Measurements from ENCODE around the gene S1PR3.

DNA sequence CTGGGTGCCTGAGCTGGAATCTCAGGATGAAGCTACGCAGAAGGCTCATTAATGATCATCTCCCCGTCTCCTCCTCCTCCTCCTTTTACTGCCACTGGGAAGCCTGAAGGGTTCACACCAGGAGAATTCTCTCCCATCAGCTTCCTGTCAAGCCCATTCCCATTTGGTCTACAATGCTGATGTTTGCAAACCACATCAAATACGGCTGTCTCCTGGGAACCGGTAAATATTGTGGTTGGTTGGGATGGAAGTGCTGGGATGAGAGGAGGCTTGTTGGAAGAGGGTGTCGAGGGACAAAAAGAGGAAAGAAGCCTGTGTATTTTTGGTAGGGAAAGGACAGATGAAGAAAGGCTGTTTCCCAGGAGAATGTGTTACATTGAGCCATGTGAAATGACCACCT lies 13.2 kb upstream of the S1PR3 start:
- TF ChIP-seq, protein P1, sequence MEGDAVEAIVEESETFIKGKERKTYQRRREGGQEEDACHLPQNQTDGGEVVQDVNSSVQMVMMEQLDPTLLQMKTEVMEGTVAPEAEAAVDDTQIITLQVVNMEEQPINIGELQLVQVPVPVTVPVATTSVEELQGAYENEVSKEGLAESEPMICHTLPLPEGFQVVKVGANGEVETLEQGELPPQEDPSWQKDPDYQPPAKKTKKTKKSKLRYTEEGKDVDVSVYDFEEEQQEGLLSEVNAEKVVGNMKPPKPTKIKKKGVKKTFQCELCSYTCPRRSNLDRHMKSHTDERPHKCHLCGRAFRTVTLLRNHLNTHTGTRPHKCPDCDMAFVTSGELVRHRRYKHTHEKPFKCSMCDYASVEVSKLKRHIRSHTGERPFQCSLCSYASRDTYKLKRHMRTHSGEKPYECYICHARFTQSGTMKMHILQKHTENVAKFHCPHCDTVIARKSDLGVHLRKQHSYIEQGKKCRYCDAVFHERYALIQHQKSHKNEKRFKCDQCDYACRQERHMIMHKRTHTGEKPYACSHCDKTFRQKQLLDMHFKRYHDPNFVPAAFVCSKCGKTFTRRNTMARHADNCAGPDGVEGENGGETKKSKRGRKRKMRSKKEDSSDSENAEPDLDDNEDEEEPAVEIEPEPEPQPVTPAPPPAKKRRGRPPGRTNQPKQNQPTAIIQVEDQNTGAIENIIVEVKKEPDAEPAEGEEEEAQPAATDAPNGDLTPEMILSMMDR (IDR thresholded peaks at IDR 0.05 in 2 of 3, conservative IDR thresholded peaks at IDR 0.05 in 1 of 3; ENCODE audit: insufficient read depth in 2 of 3, low read depth in 1 of 3, low read length in 3 of 3): no peak
- TF ChIP-seq, protein P2, sequence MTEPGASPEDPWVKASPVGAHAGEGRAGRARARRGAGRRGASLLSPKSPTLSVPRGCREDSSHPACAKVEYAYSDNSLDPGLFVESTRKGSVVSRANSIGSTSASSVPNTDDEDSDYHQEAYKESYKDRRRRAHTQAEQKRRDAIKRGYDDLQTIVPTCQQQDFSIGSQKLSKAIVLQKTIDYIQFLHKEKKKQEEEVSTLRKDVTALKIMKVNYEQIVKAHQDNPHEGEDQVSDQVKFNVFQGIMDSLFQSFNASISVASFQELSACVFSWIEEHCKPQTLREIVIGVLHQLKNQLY (CRISPR knock-in tag; conservative IDR thresholded peaks at IDR 0.05): no peak
- TF ChIP-seq BRCA1 (IDR thresholded peaks at IDR 0.05) (no peak), BRCA1 (CRISPR knock-in tag; IDR thresholded peaks at IDR 0.05) (no peak), FOS (IDR thresholded peaks at IDR 0.05; ENCODE audit: extremely low read depth, insufficient read length) (no peak), MAZ (CRISPR knock-in tag; conservative IDR thresholded peaks at IDR 0.05 in 1 of 2, IDR thresholded peaks at IDR 0.05 in 1 of 2) (no peak), ELF4 (CRISPR knock-in tag; IDR thresholded peaks at IDR 0.05) (no peak), MXI1 (IDR thresholded peaks at IDR 0.05; ENCODE audit: low read depth, low read length) (no peak), KDM1A (IDR thresholded peaks at IDR 0.05) (no peak), TAF9B (IDR thresholded peaks at IDR 0.05; ENCODE audit: partially characterized antibody) (no peak), POLR2AphosphoS5 (IDR thresholded peaks at IDR 0.05; ENCODE audit: control insufficient read depth, insufficient read depth, low read depth, low read length) (no peak), SIX5 (IDR thresholded peaks at IDR 0.05; ENCODE audit: borderline replicate concordance in 1 of 2, insufficient read depth in 1 of 2, low read depth in 1 of 2, low read length in 2 of 2) (no peak), EZH2 (IDR thresholded peaks at IDR 0.05; ENCODE audit: borderline replicate concordance, low read depth, low read length) (no peak), BRD9 (IDR thresholded peaks at IDR 0.05; ENCODE audit: low read depth, partially characterized antibody) (no peak)
- TF ChIP-seq, protein P3, sequence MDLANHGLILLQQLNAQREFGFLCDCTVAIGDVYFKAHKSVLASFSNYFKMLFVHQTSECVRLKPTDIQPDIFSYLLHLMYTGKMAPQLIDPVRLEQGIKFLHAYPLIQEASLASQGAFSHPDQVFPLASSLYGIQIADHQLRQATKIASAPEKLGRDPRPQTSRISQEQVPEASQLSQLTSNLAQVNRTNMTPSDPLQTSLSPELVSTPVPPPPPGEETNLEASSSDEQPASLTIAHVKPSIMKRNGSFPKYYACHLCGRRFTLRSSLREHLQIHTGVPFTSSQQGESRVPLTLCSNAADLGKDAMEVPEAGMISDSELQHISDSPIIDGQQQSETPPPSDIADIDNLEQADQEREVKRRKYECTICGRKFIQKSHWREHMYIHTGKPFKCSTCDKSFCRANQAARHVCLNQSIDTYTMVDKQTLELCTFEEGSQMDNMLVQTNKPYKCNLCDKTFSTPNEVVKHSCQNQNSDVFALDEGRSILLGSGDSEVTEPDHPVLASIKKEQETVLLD (IDR thresholded peaks at IDR 0.05): no peak
